Fibroblast of pulmonary artery (primary cell): ENCODE data around the gene PTS.

ENCODE experiments used
- DNase-seq: peaks from one replicate; pipeline ENCODE4 v3.0.0-alpha.2; 2010; ENCODE audit warnings: low read depth
- H3K4me3 ChIP-seq: replicated peaks from 2 replicates; pipeline ENCODE4 v1.5.1; 2011; ENCODE audit warnings: low read depth, mild to moderate bottlenecking, control low read depth, low read length, moderate library complexity
- TF ChIP-seq, protein P1 (sequence below): IDR thresholded peaks from 2 replicates; pipeline ENCODE4 v1.5.1; 2011; ENCODE audit warnings: mild to moderate bottlenecking, control low read depth, low read length, inconsistent platforms; ENCODE audit errors: missing control alignments

Gene PTS

DNA sequence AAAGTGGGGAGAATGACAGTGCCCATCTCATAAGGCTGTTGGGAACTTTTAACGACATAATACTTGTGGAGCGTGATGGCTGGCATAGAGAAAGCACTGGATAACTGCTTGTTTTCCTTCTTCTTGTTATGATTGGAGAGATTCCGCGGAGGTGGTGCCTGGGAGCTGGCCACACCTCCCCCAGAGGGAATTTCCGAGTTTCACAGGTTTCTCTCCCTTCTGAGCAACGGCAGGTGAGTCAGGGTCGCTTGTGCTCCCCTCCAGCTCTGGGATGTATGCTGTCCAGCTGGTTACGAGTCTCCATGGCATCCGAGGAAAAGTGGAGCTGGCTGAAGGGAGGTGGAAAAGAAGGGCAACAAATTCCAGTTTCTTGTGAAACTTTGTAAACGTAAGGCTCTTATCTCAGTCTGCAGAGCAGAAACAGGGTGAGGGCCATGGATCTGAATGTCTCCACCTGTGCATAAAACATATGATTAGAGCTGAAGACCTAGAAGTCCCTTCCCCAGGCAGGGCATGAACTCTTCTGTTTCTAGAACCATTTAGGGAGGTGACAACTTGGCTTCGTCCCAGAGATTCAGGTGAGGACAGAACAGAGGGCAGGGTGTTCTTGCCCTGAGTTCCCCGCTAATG is 44.4 kb downstream of the PTS start:
- no peak overlapping the region for H3K4me3 ChIP-seq
- DNase-seq: no peak
- TF ChIP-seq, protein P1, sequence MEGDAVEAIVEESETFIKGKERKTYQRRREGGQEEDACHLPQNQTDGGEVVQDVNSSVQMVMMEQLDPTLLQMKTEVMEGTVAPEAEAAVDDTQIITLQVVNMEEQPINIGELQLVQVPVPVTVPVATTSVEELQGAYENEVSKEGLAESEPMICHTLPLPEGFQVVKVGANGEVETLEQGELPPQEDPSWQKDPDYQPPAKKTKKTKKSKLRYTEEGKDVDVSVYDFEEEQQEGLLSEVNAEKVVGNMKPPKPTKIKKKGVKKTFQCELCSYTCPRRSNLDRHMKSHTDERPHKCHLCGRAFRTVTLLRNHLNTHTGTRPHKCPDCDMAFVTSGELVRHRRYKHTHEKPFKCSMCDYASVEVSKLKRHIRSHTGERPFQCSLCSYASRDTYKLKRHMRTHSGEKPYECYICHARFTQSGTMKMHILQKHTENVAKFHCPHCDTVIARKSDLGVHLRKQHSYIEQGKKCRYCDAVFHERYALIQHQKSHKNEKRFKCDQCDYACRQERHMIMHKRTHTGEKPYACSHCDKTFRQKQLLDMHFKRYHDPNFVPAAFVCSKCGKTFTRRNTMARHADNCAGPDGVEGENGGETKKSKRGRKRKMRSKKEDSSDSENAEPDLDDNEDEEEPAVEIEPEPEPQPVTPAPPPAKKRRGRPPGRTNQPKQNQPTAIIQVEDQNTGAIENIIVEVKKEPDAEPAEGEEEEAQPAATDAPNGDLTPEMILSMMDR: no peak

GRCh38 chr11:112271242-112271641 is 45.0 kb downstream of the PTS start:
- TF ChIP-seq, protein P1: no peak
- DNase-seq: no peak
- H3K4me3 ChIP-seq: no peak overlapping the region

DNA sequence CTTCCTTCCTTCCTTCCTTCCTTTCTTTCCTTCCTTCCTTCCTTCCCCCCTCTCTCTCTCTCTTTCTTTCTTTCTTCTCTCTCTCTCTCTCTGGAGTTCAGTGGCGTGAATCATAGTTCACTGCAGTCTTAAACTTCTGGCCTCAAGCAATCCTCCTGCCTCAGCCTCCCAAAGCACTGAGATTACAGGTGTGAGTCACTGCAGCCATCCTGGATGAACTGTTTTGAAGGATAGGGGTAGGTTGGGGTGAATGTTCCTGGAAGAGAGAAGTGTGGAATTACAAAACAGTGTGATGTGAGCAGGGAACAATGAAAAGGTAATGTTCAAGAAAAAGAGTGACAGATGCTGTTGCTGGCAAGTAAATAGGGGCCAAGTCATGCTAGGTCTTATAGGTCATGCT is 46.8 kb downstream of the PTS start:
- TF ChIP-seq, protein P1: no peak
- no peak for DNase-seq
- H3K4me3 ChIP-seq: no peak overlapping the region

GRCh38 chr11:112274007-112274783 is 48.0 kb downstream of the PTS start:
- no peak for DNase-seq
- TF ChIP-seq, protein P1: no peak
- H3K4me3 ChIP-seq: no peak overlapping the region

GRCh38 chr11:112277029-112277428 is 50.8 kb downstream of the PTS start:
- H3K4me3 ChIP-seq: no peak overlapping the region
- no peak for DNase-seq
- TF ChIP-seq, protein P1: no peak

- TF ChIP-seq, protein P1: no peak
- H3K4me3 ChIP-seq: no peak overlapping the region
- DNase-seq: no peak
These were observed 51.7 kb downstream of the PTS start for GRCh38 chr11:112277941-112278340.
